Adipocyte (in vitro differentiated cells): ENCODE results near the gene ZNRD2.

Experiments used
- DNase-seq: peaks from one replicate; pipeline ENCODE4 v3.0.0-alpha.2; 2015; ENCODE audit warnings: low read depth
- H3K27me3 ChIP-seq: replicated peaks from 2 replicates; pipeline ENCODE4 v1.7.0; 2013; ENCODE audit warnings: mild to moderate bottlenecking, low read length, moderate library complexity; ENCODE audit not compliant: control insufficient read depth, insufficient read depth
- H3K36me3 ChIP-seq: 2 replicates; pipeline ENCODE4 v1.7.0; 2013; ENCODE audit warnings: low read length, mild to moderate bottlenecking, moderate library complexity; ENCODE audit not compliant: control insufficient read depth, insufficient read depth, severe bottlenecking
- H3K4me1 ChIP-seq: 2 replicates; pipeline ENCODE4 v1.7.0; 2013; ENCODE audit warnings: mild to moderate bottlenecking, low read length, moderate library complexity; ENCODE audit not compliant: control insufficient read depth, insufficient read depth
- H3K4me3 ChIP-seq: 2 replicates; pipeline ENCODE4 v1.7.0; 2013; ENCODE audit warnings: mild to moderate bottlenecking, low read length, moderate library complexity
- H3K9ac ChIP-seq: 2 replicates; pipeline ENCODE4 v1.7.0; 2013; ENCODE audit warnings: mild to moderate bottlenecking, low read length, moderate library complexity
- H3K9me3 ChIP-seq: 2 replicates; pipeline ENCODE4 v1.7.0; 2013; ENCODE audit warnings: mild to moderate bottlenecking, low read length, moderate library complexity; ENCODE audit not compliant: control insufficient read depth

The ZNRD2 gene

GRCh38 chr11:65578134-65578533 is 7.9 kb downstream of the ZNRD2 start:
- peaks cover 40% of the 10 kb centered on the region for H3K4me1 ChIP-seq
- no peaks in the 10 kb centered on the region for H3K27me3 ChIP-seq
- no peaks in the 10 kb centered on the region for H3K9me3 ChIP-seq
- no peak overlapping the region for H3K4me3 ChIP-seq
- H3K9ac ChIP-seq = peak overlapping the region; percentile 83
- no peak for DNase-seq
- H3K36me3 ChIP-seq = peaks cover 13% of the 10 kb centered on the region

DNA sequence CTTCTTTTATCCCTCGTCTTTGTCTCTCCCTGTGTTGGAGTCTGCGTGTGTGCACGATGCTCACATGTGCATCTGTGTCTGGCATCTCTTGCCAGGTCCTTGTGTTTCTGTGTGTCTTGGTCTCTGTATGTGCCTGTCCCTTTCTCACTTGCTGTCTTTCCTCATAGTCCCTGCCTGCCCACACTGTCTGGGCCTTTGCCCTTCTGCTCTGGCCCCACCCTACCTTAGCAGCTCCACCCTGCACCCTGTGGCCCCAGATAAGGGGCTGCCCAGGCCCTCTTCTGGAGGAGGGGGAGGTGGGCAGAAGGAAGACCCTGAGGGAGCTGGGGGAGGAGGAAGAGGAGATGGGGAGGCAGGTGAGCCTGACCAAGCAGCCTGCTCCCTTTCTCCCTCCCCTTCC is 8.4 kb downstream of the ZNRD2 start:
- Histone ChIP-seq H3K9ac (peak overlapping the region; percentile 83), H3K4me1 (peaks cover 35% of the 10 kb centered on the region), H3K9me3 (no peaks in the 10 kb centered on the region), H3K36me3 (peaks cover 13% of the 10 kb centered on the region), H3K4me3 (no peak overlapping the region), H3K27me3 (no peaks in the 10 kb centered on the region)
- no peak for DNase-seq

GRCh38 chr11:65579291-65579690 is 9.0 kb downstream of the ZNRD2 start:
- Histone ChIP-seq H3K4me3 (no peak overlapping the region), H3K9ac (no peak overlapping the region), H3K4me1 (peaks cover 32% of the 10 kb centered on the region), H3K9me3 (no peaks in the 10 kb centered on the region), H3K27me3 (no peaks in the 10 kb centered on the region), H3K36me3 (peaks cover 18% of the 10 kb centered on the region)
- peak; percentile 42 for DNase-seq

GRCh38 chr11:65580031-65580692 is 9.9 kb downstream of the ZNRD2 start:
- peaks cover 19% of the 10 kb centered on the region for H3K36me3 ChIP-seq
- peaks cover 25% of the 10 kb centered on the region for H3K4me1 ChIP-seq
- no peaks in the 10 kb centered on the region for H3K9me3 ChIP-seq
- no peak overlapping the region for H3K4me3 ChIP-seq
- H3K9ac ChIP-seq = no peak overlapping the region
- DNase-seq = no peak
- H3K27me3 ChIP-seq = no peaks in the 10 kb centered on the region

DNA sequence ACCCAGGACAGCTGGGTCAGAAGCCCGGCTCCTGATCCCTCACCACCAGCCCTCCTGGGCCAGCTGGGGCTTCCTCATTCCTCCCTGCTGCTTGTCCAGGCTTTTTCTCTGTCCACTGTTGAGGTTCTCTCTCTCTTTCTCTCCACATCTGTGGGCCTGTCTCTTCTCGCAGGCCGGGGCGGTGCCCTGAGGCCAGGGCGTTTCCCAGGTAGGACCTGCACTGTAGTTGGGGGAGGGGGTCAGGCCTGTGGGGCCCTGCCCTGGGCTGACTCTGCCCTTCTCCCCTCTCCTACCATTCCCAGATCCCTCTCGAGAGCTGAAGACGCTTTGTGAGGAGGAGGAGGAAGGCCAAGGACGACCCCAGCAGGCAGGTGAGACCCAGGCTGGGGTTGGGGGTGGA is 10.5 kb downstream of the ZNRD2 start:
- no peaks in the 10 kb centered on the region for H3K27me3 ChIP-seq
- no peak overlapping the region for H3K9ac ChIP-seq
- no peaks in the 10 kb centered on the region for H3K9me3 ChIP-seq
- H3K36me3 ChIP-seq = peaks cover 19% of the 10 kb centered on the region
- peaks cover 20% of the 10 kb centered on the region for H3K4me1 ChIP-seq
- DNase-seq = no peak
- H3K4me3 ChIP-seq = no peak overlapping the region

DNA sequence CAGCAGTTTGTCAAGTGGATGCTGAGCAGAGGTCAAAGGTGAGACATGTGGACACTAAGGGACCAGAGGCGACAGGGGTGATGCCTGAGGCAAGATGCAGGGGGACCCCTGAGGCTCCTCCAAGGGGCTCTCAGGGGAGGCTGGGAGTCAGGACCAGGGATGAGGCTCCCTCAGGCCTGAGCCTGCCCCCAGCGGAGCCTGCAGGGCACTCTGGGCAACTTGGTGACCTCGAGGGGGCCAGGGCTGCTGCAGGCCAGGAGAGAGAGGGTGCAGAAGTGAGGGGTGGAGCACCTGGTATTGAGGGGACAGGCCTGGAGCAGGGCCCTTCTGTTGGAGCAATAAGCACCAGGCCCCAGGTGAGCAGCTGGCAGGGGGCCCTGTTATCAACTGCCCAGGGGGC is 11.7 kb downstream of the ZNRD2 start:
- H3K9me3 ChIP-seq = no peaks in the 10 kb centered on the region
- no peak overlapping the region for H3K9ac ChIP-seq
- no peak for DNase-seq
- H3K27me3 ChIP-seq = no peaks in the 10 kb centered on the region
- no peak overlapping the region for H3K4me3 ChIP-seq
- peaks cover 19% of the 10 kb centered on the region for H3K36me3 ChIP-seq
- peaks cover 15% of the 10 kb centered on the region for H3K4me1 ChIP-seq

GRCh38 chr11:65583589-65583988 is 13.3 kb downstream of the ZNRD2 start:
- Histone ChIP-seq H3K9ac (no peak overlapping the region), H3K4me1 (peaks cover 19% of the 10 kb centered on the region), H3K4me3 (no peak overlapping the region), H3K27me3 (no peaks in the 10 kb centered on the region), H3K36me3 (peaks cover 19% of the 10 kb centered on the region), H3K9me3 (no peaks in the 10 kb centered on the region)
- no peak for DNase-seq

DNA sequence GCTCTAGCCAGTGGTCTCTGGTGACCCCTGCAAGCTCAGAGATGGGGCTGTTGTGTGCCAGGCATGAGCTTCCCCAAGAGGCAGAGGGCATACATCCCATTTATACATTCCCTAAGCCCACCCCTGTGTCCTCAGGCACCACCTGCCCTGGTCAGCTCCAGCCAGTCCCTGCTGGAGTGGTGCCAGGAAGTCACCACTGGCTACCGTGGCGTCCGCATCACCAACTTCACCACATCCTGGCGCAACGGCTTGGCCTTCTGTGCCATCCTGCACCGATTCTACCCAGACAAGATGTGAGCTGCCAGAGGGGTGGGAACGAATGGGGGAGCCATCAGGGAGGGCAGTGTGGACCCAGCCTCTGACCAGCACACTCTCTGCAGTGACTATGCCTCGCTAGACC is 13.8 kb downstream of the ZNRD2 start:
- no peak for DNase-seq
- Histone ChIP-seq H3K4me1 (peaks cover 19% of the 10 kb centered on the region), H3K36me3 (peaks cover 19% of the 10 kb centered on the region), H3K4me3 (no peak overlapping the region), H3K9ac (no peak overlapping the region), H3K9me3 (no peaks in the 10 kb centered on the region), H3K27me3 (no peaks in the 10 kb centered on the region)

DNA sequence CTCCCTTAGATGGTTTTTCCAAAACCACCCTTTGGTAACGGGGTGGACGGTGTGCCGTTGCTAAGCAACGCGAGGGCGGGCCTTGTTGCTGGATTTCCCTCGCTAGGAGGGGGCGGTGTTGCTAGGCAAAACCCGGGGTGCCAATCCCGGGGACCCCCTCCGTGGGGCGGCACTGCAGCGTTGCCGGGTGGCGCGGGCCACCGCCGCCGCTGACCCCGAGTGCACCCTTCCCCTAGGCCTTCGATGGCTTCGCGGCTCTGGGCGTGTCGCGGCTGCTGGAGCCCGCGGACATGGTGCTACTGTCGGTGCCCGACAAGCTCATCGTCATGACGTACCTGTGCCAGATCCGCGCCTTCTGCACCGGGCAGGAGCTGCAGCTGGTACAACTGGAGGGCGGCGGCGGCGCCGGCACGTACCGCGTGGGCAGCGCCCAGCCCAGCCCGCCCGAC is 14.5 kb downstream of the ZNRD2 start:
- no peaks in the 10 kb centered on the region for H3K9me3 ChIP-seq
- H3K36me3 ChIP-seq = peaks cover 18% of the 10 kb centered on the region
- peaks cover 19% of the 10 kb centered on the region for H3K4me1 ChIP-seq
- DNase-seq = no peak
- H3K4me3 ChIP-seq = no peak overlapping the region
- no peaks in the 10 kb centered on the region for H3K27me3 ChIP-seq
- H3K9ac ChIP-seq = no peak overlapping the region

DNA sequence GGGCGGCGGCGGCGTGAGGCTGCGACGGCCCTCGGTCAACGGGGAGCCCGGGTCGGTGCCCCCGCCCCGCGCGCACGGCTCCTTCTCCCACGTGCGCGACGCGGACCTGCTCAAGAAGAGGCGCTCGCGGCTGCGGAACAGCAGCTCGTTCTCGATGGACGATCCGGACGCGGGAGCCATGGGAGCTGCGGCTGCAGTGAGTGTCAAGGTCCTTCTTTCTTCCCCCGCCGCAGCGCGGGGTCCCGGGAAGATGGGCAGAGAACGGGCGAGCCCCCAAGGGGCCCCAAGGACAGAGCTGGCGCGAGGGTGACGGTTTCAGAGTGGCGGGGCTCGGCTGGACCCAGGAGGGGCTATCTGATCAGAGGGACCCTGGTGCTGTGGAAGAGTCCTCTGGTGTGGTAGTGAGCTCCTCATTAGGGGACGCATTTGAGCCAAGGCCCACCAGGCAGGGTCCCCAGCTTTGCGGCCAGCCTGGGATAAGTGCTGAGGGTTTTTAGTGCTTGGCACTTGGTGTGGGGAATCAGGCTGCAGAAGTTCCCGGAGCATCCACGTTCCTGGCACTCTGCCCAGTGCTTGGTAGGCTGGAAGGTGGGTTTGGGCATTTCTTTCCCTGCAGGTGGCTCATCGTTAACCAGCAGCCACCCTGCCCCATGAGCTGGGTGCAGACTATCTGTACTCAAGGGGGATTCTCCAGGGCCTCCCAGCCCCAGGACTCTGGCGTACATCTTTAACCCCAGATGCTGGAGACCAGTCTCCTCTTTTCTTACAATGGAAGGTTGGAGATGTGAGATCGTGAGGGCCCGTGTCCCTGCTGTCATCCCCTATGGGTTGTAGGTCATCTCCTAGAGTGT is 15.3 kb downstream of the ZNRD2 start:
- no peak for DNase-seq
- H3K9me3 ChIP-seq = no peaks in the 10 kb centered on the region
- peaks cover 19% of the 10 kb centered on the region for H3K4me1 ChIP-seq
- H3K9ac ChIP-seq = no peak overlapping the region
- H3K27me3 ChIP-seq = no peaks in the 10 kb centered on the region
- no peak overlapping the region for H3K4me3 ChIP-seq
- peaks cover 18% of the 10 kb centered on the region for H3K36me3 ChIP-seq

- H3K36me3 ChIP-seq = peaks cover 18% of the 10 kb centered on the region
- H3K27me3 ChIP-seq = no peaks in the 10 kb centered on the region
- no peak for DNase-seq
- H3K4me1 ChIP-seq = peaks cover 19% of the 10 kb centered on the region
- H3K9me3 ChIP-seq = no peaks in the 10 kb centered on the region
- H3K4me3 ChIP-seq = no peak overlapping the region
- no peak overlapping the region for H3K9ac ChIP-seq
Measured at GRCh38 chr11:65586247-65586630, 16.0 kb downstream of the ZNRD2 start.
